ENCODE data around the gene CYTIP. TPM values are rescaled to one million over a fixed set of nuclear protein-coding genes. Genes with fewer than 3 reads are reported as not detected.

CYTIP gene
- total RNA-seq, 2 donors from 2014 or later: 3.3 to 4.8 TPM

GRCh38 chr2:157395811-157396210, 48.1 kb downstream of the CYTIP start:
- Histone ChIP-seq H3K27me3 (no peaks in the 10 kb centered on the region), H3K36me3 (no peaks in the 10 kb centered on the region), H3K9me3 (peaks cover 0 to 3% of the 10 kb centered on the region in 2 donors), H3K4me1 (no peaks in the 10 kb centered on the region), H3K27ac (no peak overlapping the region), H3K4me3 (no peak overlapping the region)
- TF ChIP-seq, protein P1, sequence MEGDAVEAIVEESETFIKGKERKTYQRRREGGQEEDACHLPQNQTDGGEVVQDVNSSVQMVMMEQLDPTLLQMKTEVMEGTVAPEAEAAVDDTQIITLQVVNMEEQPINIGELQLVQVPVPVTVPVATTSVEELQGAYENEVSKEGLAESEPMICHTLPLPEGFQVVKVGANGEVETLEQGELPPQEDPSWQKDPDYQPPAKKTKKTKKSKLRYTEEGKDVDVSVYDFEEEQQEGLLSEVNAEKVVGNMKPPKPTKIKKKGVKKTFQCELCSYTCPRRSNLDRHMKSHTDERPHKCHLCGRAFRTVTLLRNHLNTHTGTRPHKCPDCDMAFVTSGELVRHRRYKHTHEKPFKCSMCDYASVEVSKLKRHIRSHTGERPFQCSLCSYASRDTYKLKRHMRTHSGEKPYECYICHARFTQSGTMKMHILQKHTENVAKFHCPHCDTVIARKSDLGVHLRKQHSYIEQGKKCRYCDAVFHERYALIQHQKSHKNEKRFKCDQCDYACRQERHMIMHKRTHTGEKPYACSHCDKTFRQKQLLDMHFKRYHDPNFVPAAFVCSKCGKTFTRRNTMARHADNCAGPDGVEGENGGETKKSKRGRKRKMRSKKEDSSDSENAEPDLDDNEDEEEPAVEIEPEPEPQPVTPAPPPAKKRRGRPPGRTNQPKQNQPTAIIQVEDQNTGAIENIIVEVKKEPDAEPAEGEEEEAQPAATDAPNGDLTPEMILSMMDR (IDR thresholded peaks at IDR 0.05): no peak
- no peak for DNase-seq (ENCODE audit: low spot score)

DNA sequence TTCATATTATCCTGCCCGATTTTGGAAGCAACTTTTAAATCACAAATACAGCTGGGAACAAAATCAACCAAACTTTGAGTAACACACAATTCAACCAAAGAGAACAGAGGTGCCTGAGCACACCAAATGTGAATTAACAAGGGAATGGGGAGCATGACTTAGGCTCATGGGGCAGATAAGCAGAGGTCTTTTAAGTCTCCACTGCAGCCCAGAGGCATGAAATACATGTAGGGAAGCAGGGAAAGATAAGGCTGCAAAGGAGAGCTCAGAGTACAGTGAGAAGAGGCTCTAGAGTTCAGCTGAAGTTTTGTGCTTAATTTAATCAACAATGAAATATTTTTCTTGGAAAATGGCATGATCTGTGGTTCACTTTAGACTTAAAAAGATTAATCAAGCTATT, 49.0 kb downstream of the CYTIP start:
- DNase-seq (ENCODE audit: low spot score): no peak
- Histone ChIP-seq H3K4me3 (no peak overlapping the region), H3K27me3 (no peaks in the 10 kb centered on the region), H3K4me1 (no peaks in the 10 kb centered on the region), H3K9me3 (peaks cover 0 to 3% of the 10 kb centered on the region in 2 donors), H3K36me3 (no peaks in the 10 kb centered on the region), H3K27ac (no peak overlapping the region)
- TF ChIP-seq, protein P1 (IDR thresholded peaks at IDR 0.05): no peak

- Histone ChIP-seq H3K9me3 (peaks cover 0 to under 1% of the 10 kb centered on the region in 2 donors), H3K27me3 (no peaks in the 10 kb centered on the region), H3K27ac (no peak overlapping the region), H3K4me1 (no peaks in the 10 kb centered on the region), H3K36me3 (no peaks in the 10 kb centered on the region), H3K4me3 (no peak overlapping the region)
- TF ChIP-seq, protein P1 (IDR thresholded peaks at IDR 0.05): no peak
- DNase-seq (ENCODE audit: low spot score): no peak
Measured at GRCh38 chr2:157393348-157393747, 50.5 kb downstream of the CYTIP start.

DNA sequence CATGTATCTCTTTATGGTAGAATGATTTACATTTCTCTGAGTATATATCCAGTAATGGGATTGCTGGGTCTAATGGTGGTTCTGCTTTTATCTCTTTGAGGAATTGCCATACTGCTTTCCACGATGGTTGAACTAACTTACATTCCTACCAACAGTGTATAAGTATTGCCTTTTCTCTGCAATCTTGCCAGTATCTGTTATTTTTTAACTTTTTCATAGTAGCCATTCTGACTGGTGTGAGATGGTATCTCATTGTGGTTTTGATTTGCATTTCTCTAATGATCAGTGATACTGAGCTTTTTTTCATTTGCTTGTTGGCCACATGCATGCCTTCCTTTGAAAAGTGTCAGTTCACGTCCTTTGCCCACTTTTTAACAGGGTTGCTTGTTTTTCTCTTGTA, 55.1 kb downstream of the CYTIP start:
- Histone ChIP-seq H3K9me3 (no peaks in the 10 kb centered on the region), H3K27me3 (no peaks in the 10 kb centered on the region), H3K4me1 (no peaks in the 10 kb centered on the region), H3K27ac (no peak overlapping the region), H3K36me3 (no peaks in the 10 kb centered on the region), H3K4me3 (no peak overlapping the region)
- DNase-seq (ENCODE audit: low spot score): no peak
- TF ChIP-seq, protein P1 (IDR thresholded peaks at IDR 0.05): no peak

DNA sequence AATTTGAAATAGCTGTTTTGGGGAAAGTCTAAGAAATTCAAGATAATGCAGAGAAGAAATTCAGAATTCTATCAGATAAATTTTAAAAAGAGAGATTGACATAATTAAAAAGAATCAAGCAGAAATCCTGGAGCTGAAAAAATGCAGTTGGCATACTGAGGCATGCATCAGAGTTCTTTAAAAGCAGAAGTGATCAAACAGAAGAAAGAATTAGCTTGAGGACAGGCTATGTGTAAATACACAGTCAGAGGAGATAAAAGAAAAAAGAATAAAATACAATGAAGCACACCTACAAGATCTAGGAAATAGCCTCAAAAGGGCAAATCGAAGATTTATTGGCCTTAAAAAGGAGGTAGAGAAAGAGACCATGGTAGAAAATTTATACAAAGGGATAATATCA, 57.1 kb downstream of the CYTIP start:
- H3K4me1 ChIP-seq: no peaks in the 10 kb centered on the region
- no peaks in the 10 kb centered on the region for H3K9me3 ChIP-seq
- TF ChIP-seq, protein P1 (IDR thresholded peaks at IDR 0.05): no peak
- H3K27me3 ChIP-seq: no peaks in the 10 kb centered on the region
- no peak overlapping the region for H3K27ac ChIP-seq
- DNase-seq (ENCODE audit: low spot score): no peak
- no peaks in the 10 kb centered on the region for H3K36me3 ChIP-seq
- no peak overlapping the region for H3K4me3 ChIP-seq

DNA sequence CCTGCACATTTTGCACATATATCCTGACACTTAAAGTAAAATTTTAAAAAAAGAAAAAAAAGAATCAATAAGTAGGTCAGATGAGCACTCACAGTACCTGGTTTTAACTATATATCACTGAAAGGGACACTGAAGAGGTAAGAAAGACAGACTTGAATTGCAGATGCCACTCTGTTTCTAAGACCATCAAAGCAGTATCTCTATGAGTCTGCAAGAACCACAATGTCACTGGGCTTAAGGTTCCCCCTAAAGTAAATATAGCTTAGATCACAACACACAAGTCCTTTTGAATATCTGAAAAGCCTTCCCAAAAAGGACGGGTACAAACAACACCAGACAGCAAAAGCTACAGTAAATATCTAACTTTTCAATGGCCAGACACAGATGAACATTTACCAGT, 57.6 kb downstream of the CYTIP start:
- H3K36me3 ChIP-seq: no peaks in the 10 kb centered on the region
- no peak for DNase-seq (ENCODE audit: low spot score)
- H3K9me3 ChIP-seq: no peaks in the 10 kb centered on the region
- H3K27me3 ChIP-seq: no peaks in the 10 kb centered on the region
- H3K27ac ChIP-seq: no peak overlapping the region
- no peaks in the 10 kb centered on the region for H3K4me1 ChIP-seq
- TF ChIP-seq, protein P1 (IDR thresholded peaks at IDR 0.05): no peak
- no peak overlapping the region for H3K4me3 ChIP-seq
